MM.1S (cell line): ENCODE results near the gene MFF.

Experiments used
- EZH2 ChIP-seq: fragments of 300-600 bp; sonication (generic); optimal IDR thresholded peaks from 2 replicates; pipeline ENCODE3; 2017; ENCODE audit warnings: low read depth, mild to moderate bottlenecking, antibody characterized with exemption, low read length, mixed read lengths
- TF ChIP-seq, protein P1 (sequence below): fragments of 300-600 bp; sonication (generic); IDR thresholded peaks from 2 replicates; pipeline ENCODE4 v1.5.1; 2016; ENCODE audit warnings: antibody characterized with exemption, low read length, mixed read lengths

DNA sequence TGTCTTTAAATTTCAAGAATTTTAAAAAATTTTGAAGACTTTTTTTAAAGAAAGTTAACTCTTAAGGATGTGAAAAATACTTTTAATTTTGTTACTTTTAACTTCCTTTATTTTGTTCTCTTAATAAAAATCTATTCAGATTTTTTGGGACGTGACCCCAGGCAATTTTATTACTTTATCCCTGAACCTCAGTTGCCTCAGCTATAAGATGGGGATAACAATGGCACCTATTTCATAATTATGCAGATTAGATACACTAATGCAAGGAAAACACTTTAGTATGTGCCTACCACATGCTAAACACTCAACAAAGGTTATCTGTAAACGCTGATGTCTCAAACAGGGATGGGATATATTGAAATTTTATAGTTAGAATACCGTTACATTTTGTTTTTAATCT is 64.2 kb downstream of the MFF start:
- TF ChIP-seq, protein P1, sequence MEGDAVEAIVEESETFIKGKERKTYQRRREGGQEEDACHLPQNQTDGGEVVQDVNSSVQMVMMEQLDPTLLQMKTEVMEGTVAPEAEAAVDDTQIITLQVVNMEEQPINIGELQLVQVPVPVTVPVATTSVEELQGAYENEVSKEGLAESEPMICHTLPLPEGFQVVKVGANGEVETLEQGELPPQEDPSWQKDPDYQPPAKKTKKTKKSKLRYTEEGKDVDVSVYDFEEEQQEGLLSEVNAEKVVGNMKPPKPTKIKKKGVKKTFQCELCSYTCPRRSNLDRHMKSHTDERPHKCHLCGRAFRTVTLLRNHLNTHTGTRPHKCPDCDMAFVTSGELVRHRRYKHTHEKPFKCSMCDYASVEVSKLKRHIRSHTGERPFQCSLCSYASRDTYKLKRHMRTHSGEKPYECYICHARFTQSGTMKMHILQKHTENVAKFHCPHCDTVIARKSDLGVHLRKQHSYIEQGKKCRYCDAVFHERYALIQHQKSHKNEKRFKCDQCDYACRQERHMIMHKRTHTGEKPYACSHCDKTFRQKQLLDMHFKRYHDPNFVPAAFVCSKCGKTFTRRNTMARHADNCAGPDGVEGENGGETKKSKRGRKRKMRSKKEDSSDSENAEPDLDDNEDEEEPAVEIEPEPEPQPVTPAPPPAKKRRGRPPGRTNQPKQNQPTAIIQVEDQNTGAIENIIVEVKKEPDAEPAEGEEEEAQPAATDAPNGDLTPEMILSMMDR: no peak
- TF ChIP-seq EZH2: no peak
